Stimulated activated CD8-positive, alpha-beta memory T cell treated with anti-CD3 and anti-CD28 coated beads, Interleukin-12 subunit alpha, Interleukin-12 subunit beta, amount 100 ng/mL, for 24 hours (primary cell): ENCODE measurements around the gene NDE1.
"Not testable (repeated sequence)": the region's sequence is repeated elsewhere in the genome, so short reads cannot be mapped to it uniquely, and the experiment has no call there.

Experiments used
- DNase-seq: peaks from one replicate; pipeline ENCODE4 v3.0.0-alpha.2; 2020; ENCODE audit errors: extremely low read depth

Gene NDE1

GRCh38 chr16:15699819-15700218 is 49.8 kb downstream of the NDE1 start:
- DNase-seq: no peak

DNA sequence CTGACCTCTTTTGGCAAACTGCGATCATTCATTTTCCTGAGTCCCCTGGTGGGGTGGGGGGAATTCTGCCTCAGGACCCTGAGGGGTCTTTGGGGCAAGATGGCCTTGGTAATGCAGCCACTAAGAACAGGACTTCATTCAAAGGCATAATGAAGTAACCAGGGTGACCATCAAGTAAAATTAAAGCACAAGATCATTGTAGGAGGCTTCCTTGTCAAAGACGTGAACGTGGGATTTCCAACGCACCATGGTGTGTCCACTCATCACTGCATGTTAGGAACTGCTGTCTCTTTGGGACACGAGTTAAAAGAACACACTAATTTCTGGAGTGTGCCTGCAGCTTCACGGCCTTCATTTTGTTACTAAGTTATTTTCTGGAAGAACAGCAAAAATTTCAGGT is 51.3 kb downstream of the NDE1 start:
- DNase-seq: no peak

GRCh38 chr16:15701975-15702970 is 52.2 kb downstream of the NDE1 start:
- DNase-seq: no peak

DNA sequence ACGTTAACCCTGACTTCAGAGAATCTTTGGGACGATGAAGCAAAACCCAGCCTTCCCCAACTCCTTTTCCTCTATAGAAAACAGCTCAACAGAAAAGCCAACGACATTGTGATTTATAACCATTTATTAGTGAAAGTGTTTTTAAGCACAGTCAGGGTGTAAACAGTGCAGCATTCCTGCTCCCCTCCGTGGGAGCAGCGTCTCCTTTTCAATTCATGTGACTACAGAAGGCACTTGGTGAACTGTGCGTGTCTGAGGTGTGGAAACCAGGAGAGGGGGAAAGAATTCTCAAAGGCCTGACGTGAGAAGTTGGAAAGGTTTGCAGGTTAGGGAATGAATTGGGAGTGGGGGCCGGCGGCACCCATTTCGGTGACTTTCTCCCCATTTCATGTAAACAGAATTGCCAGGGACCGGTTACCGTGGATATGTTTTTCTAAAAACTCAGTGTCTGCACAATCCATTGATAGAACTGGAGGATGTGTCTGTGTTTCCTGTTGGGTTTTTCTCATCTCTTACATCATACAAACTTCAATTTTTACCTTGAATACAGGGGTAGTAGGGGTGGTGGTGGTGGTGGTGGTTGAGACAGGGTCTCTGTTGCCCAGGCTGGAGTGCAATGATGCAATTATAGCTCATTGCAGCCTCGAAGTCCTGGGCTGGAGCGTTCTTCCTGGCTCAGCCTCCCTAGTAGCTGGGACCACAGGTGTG is 53.1 kb downstream of the NDE1 start:
- no peak for DNase-seq

DNA sequence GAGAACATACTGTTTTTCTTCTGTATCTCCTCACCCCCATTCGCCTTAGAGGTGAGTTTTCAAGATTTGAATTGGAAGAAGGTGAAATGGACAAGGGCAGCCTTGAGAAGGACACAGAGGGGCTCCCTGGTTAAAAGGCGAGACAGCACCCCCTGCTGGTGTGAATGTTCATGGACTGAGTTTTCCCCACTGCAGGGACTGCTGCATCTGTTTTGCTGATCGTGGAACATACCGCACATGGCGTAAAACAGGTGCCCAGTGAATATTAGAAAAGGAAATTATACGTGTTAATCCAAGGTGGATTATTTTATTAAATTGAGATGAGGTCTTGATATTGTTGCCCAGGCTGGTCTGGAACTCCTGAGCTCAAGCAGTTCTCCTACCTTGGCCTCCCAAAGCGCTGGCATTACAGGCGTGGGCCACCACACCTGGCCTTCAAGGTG is 54.5 kb downstream of the NDE1 start:
- peak; percentile 17 for DNase-seq

GRCh38 chr16:15705064-15705565 is 55.1 kb downstream of the NDE1 start:
- no peak for DNase-seq

GRCh38 chr16:15707332-15707731 is 57.3 kb downstream of the NDE1 start:
- DNase-seq: no peak

GRCh38 chr16:15708096-15708495 is 58.1 kb downstream of the NDE1 start:
- no peak for DNase-seq

- DNase-seq: no peak
Measured at GRCh38 chr16:15708997-15709396, 59.0 kb downstream of the NDE1 start.

- DNase-seq: no peak
Measured at GRCh38 chr16:15714393-15715172, 64.5 kb downstream of the NDE1 start.

GRCh38 chr16:15715221-15715620 is 65.2 kb downstream of the NDE1 start:
- DNase-seq: no peak

- DNase-seq: no peak
Measured at GRCh38 chr16:15716694-15717447, 66.8 kb downstream of the NDE1 start.

- DNase-seq: no peak
Measured at GRCh38 chr16:15721018-15721417, 71.0 kb downstream of the NDE1 start.

- DNase-seq: no peak
Measured at GRCh38 chr16:15723808-15724207, 73.8 kb downstream of the NDE1 start.

GRCh38 chr16:15725641-15726240 is 75.7 kb downstream of the NDE1 start:
- DNase-seq: no peak

GRCh38 chr16:15726715-15727114 is 76.7 kb downstream of the NDE1 start:
- no peak for DNase-seq

DNA sequence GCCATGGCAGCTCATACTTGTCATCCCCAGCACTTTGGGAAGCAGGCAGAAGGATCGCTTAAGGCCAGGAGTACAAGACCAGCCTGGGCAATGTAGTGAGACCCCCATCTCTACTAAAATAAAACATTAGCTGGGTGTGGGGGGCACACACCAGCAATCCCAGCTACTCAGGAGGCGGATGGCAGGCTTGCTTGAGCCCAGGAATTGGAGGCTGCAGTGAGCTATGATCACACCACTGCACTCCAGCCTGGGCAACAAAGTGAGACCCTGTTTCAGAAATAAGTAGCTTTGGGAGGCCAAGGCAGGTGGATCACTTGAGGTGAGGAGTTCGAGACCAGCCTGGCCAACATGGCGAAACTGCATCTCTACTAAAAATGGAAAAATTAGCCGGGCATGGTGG is 77.7 kb downstream of the NDE1 start:
- DNase-seq: not testable (repeated sequence)

GRCh38 chr16:15729152-15729551 is 79.1 kb downstream of the NDE1 start:
- DNase-seq: no peak

DNA sequence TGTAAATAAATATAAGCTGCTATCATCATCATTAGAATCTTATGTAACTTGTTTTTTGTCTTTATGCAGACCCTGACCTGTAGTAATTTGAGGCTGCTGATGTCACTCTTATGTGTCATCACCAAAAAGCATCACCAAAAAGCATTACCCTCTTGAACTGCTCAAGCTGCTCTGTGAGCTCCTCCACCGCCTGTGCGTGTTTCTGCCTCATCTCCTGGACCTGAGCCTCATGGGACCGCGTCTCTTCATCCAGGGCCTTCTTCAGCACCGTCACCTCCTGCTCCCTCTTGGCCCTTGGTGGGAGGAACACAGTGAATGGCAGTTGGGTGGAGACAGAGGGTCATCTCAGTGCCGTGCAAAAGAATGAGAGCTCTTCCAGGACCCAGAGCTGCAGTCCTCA is 82.4 kb downstream of the NDE1 start:
- no peak for DNase-seq

GRCh38 chr16:15735610-15736009 is 85.6 kb downstream of the NDE1 start:
- no peak for DNase-seq

DNA sequence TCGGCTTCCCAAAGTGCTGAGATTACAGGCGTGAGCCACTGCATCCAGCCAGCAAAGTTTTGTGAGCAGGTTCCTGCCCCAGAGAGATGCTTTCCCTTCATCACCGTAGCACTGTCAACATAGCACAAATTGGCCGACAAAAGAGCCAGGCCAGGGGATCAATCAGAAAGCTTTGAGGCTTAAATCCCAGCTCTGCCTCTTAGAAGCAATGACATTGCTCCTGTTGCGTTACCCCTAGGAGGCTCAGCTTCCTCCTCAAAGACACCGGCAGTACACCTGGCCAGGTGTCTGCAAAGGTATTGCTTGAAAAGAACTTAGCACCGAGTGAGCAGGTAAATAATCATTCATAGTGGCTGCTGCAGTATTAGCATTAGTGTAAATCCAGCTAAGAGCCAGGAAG is 86.5 kb downstream of the NDE1 start:
- no peak for DNase-seq
